Pancreas (tissue), 10 donors: ENCODE data around the gene CLCN4. TPM values are rescaled to one million over a fixed set of nuclear protein-coding genes. Genes with fewer than 3 reads are reported as not detected.

Experiments
- ATAC-seq, 4 donors: fragments of 200-7000 bp; cut with Tn5 transposase; one replicate each; pipeline versions ENCODE4 v1.8.0 to v1.9.1; 2020; ENCODE audit warnings: mild to moderate bottlenecking in 4 of 4, moderate library complexity in 4 of 4
- DNase-seq, 6 donors: peaks; one replicate each; pipeline ENCODE4 v3.0.0-alpha.2; 2020
- FAIRE-seq: peaks from 2 replicates; lab custom pipeline; 2012; peaks lifted over from hg19 to GRCh38; lab: Jason Lieb, UNC
- H3K27ac ChIP-seq, 4 donors: fragments of 200-600 bp; sonication (generic); 1 replicate in 3 of 4; 2 replicates in 1 of 4; pipeline versions ENCODE4 v1.5.0 to v1.8.0; 2020
- H3K27me3 ChIP-seq, 4 donors: fragments of 200-600 bp; one replicate each; pipeline ENCODE4 v1.8.0; 2021
- H3K36me3 ChIP-seq, 3 donors: fragments of 200-600 bp; sonication (generic) in 1 of 3; one replicate each; pipeline versions ENCODE4 v1.5.0 to v1.8.0; 2020 to 2021
- H3K4me1 ChIP-seq, 3 donors: fragments of 200-600 bp; one replicate each; pipeline ENCODE4 v1.8.0; 2021
- H3K4me3 ChIP-seq, 4 donors: fragments of 200-600 bp; sonication (generic) in 2 of 4; one replicate each; pipeline versions ENCODE4 v1.5.0 to v1.8.0; 2020 to 2021
- H3K9me3 ChIP-seq, 4 donors: fragments of 200-600 bp; one replicate each; pipeline ENCODE4 v1.8.0; 2021
- WGBS, 2 donors: extraction: QIAGEN DNeasy Blood & Tissue Kit; methylation state at CpG; one replicate each; pipeline ENCODE4 v1.1.7; 2013; 5-methylcytosine and 5-hydroxymethylcytosine counted together
- intact Hi-C, 3 donors: fragments of 100-400 bp; cut with DNase I; formaldehyde crosslinking; loops; one replicate each; pipeline versions ENCODE4 v1.11.1 to v1.14.2; 2022
- polyA plus RNA-seq, 2 donors: library from polyadenylated mRNA; stranded (reverse); fragments of 200-250 nt; gene quantifications; one replicate each; pipeline ENCODE4 v1.2.3, GENCODE V29; 2013
- total RNA-seq, 6 donors: library from RNA; stranded (reverse); fragmentation: NEBNext Ultra II Directional in 4 of 6; extraction: Animal tissue kit (Norgen Biotek cat#: 25700) in 4 of 6; gene quantifications; one replicate each; pipeline versions ENCODE4 v1.2.1 to v1.2.4, GENCODE V29; 2021 to 2023
- TF ChIP-seq, protein P1 (sequence below), 4 donors: fragments of 200-600 bp; sonication (generic) in 3 of 4; IDR thresholded peaks; one replicate each; pipeline versions ENCODE4 v1.5.0 to v1.8.0; 2021; ENCODE audit warnings: antibody characterized with exemption in 4 of 4
- donor health status: healthy with polysubstance abuse.
- donor health status: DM: no; HTN: no; CAD: no; lungs with moderate emphysema.
- donor health status: DM: no; HTN: no; CAD: no.
- donor health status: control.
- donor health status: control.
- donor health status: Bipolar disorder and iron deficiency.
- donor health status: DM: yes; HTN: yes; CAD: no.
- donor health status: DM: no; HTN: no; CAD: no.
- donor health status: DM: no; HTN: no; CAD: no.
- donor health status: DM: yes; HTN: yes; CAD: no.

CLCN4 gene
- total and polyA plus RNA-seq, 8 donors = 0.57 to 4.0 (median 2.4) TPM

DNA sequence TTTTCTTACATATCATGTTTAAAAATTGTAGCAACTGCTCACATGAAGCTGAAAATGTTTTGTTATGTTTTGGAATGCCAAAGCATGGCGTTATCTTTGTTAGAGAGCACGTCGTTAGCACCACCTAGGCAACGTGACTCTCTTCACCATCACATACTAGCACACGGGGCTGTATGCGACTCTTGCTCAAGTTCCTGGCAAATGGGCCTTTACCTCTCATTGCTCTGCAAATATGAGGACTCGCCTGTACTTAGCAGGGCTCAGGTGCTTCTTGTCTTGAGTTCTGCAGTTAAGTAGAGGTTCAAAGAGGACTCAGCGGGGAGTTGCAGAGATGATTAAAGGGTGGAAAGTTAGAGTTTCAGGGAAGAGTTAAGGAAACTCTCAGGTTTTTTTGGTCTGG lies 59.4 kb downstream of the CLCN4 start:
- WGBS, 2 donors = 65 to 82% methylated on average over 8 of the region's 8 CpGs

DNA sequence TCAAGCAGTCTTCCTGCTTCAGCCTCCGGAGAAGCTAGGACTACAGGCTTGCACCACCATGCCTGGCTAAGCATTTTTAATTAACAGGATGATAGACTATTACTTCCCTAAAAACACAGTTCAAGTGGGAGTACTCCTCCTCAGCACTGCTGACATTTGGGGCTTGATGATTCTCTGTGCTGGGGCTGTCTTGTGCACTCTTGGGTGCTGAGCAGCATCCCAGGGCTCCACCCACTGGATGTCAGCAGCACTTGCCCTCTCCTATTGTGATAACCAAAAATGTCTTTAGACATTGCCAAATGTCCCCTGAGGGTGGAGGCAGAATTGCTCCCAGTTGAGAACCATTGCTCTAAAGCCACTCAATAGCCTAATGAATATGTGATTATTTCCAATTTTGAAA lies 60.4 kb downstream of the CLCN4 start:
- H3K4me3 ChIP-seq = no peak overlapping the region
- no peak for FAIRE-seq
- H3K27me3 ChIP-seq = no peaks in the 10 kb centered on the region
- intact Hi-C loops = no loop called here
- no peak for ATAC-seq
- no peaks in the 10 kb centered on the region for H3K9me3 ChIP-seq
- no peak for DNase-seq
- H3K27ac ChIP-seq = no peak overlapping the region
- TF ChIP-seq, protein P1, sequence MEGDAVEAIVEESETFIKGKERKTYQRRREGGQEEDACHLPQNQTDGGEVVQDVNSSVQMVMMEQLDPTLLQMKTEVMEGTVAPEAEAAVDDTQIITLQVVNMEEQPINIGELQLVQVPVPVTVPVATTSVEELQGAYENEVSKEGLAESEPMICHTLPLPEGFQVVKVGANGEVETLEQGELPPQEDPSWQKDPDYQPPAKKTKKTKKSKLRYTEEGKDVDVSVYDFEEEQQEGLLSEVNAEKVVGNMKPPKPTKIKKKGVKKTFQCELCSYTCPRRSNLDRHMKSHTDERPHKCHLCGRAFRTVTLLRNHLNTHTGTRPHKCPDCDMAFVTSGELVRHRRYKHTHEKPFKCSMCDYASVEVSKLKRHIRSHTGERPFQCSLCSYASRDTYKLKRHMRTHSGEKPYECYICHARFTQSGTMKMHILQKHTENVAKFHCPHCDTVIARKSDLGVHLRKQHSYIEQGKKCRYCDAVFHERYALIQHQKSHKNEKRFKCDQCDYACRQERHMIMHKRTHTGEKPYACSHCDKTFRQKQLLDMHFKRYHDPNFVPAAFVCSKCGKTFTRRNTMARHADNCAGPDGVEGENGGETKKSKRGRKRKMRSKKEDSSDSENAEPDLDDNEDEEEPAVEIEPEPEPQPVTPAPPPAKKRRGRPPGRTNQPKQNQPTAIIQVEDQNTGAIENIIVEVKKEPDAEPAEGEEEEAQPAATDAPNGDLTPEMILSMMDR (IDR thresholded peaks at IDR 0.05) = no peak
- H3K4me1 ChIP-seq = no peaks in the 10 kb centered on the region
- no peaks in the 10 kb centered on the region for H3K36me3 ChIP-seq
- 92 to 96% methylated on average over 1 of the region's 1 CpG for WGBS, 2 donors

More for the DNA sequence above, 59.4 kb downstream of the CLCN4 start:
- Histone ChIP-seq H3K4me3 (no peak overlapping the region), H3K27ac (no peak overlapping the region), H3K9me3 (no peaks in the 10 kb centered on the region), H3K27me3 (no peaks in the 10 kb centered on the region), H3K36me3 (no peaks in the 10 kb centered on the region), H3K4me1 (no peaks in the 10 kb centered on the region)
- intact Hi-C loops = no loop called here
- FAIRE-seq (no peak), DNase-seq (no peak), ATAC-seq (no peak)
- TF ChIP-seq, protein P1 (IDR thresholded peaks at IDR 0.05) = no peak

DNA sequence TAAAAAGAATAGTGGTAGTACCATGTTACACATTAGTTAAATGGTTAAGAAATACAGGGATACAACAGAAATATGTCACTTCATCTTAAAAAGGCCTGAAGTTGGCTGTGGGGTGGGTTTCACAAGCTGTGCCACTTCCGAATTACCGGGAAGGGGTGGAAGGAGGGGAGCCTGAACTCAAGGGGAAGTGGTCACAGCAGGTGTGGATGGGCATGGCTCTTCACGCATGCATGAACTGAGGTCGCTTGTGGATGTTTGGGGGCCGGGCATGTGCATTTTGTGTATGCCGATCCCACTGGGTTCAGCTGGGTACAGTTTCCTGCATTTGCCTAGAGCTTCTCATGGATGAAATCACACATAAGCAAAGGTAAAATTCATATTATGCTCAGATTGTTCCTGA lies 64.9 kb downstream of the CLCN4 start:
- Histone ChIP-seq H3K4me1 (no peaks in the 10 kb centered on the region), H3K4me3 (no peak overlapping the region), H3K27me3 (no peaks in the 10 kb centered on the region), H3K36me3 (no peaks in the 10 kb centered on the region), H3K27ac (no peak overlapping the region), H3K9me3 (no peaks in the 10 kb centered on the region)
- DNase-seq (no peak), ATAC-seq (no peak), FAIRE-seq (no peak)
- TF ChIP-seq, protein P1 (IDR thresholded peaks at IDR 0.05) = no peak
- WGBS, 2 donors = 82 to 92% methylated on average over 6 of the region's 6 CpGs
- intact Hi-C loops = no loop called here

DNA sequence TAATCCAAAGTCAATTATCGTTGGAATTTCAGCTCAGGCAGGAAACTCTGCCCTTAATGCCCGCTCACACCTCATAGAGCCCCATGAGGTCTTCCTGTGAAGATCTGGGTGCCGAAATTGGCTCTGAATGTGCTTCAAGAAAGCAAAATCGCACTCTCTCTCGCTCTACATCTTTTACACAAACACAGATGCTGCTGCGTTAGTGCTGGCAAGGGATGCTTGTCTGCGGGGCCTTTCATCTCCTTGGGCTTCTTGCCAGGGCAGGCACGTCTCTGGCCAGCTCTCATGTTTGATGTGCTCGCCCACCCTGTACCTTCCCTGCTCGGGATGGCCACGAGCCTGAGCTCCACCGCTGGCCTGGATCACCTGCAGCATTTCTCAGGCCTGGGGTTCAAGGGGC lies 66.5 kb downstream of the CLCN4 start:
- Histone ChIP-seq H3K27me3 (no peaks in the 10 kb centered on the region), H3K4me1 (no peaks in the 10 kb centered on the region), H3K27ac (no peak overlapping the region), H3K36me3 (no peaks in the 10 kb centered on the region), H3K9me3 (no peaks in the 10 kb centered on the region), H3K4me3 (no peak overlapping the region)
- TF ChIP-seq, protein P1 (IDR thresholded peaks at IDR 0.05) = no peak
- DNase-seq = no peak
- FAIRE-seq = no peak
- 55 to 68% methylated on average over 12 of the region's 12 CpGs for WGBS, 2 donors
- ATAC-seq = no peak
- intact Hi-C loops = no loop called here

DNA sequence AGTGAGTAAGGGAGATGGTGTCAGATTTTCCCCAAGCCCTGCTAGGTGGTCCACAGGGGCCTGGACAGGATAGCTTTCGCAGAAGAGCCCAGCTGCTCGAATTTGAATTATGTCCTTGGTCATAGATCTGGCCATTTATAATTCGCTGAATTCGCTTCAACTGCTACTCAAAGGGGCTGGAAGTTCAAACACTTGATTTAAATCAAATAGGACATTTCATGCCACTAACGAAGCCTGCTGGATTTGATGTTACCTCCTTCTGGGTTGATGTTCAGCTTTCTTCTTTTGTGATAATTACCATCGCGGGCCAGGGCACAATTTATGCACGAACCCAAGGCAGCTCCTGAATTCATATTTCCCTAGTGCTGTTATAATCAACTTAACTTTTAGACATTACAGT lies 67.0 kb downstream of the CLCN4 start:
- 66 to 87% methylated on average over 8 of the region's 8 CpGs for WGBS, 2 donors
- DNase-seq (no peak), FAIRE-seq (no peak)

More for the DNA sequence above, 67.0 kb downstream of the CLCN4 start:
- intact Hi-C loops = no loop called here
- ATAC-seq = no peak
- TF ChIP-seq, protein P1 (IDR thresholded peaks at IDR 0.05) = no peak
- H3K36me3 ChIP-seq = no peaks in the 10 kb centered on the region
- no peaks in the 10 kb centered on the region for H3K9me3 ChIP-seq
- H3K4me1 ChIP-seq = no peaks in the 10 kb centered on the region
- no peaks in the 10 kb centered on the region for H3K27me3 ChIP-seq
- H3K4me3 ChIP-seq = no peak overlapping the region
- H3K27ac ChIP-seq = no peak overlapping the region
